Thyroid gland (tissue), 4 donors: Measurements from ENCODE around the gene IMP3.

Source experiments
- POLR2A ChIP-seq, 2 donors: fragments of 450-650 bp; IDR thresholded peaks; one replicate each; pipeline ENCODE4 v1.6.1; 2017; ENCODE audit warnings: antibody characterized with exemption in 2 of 2, mild to moderate bottlenecking in 2 of 2, moderate library complexity in 1 of 2
- TF ChIP-seq, protein P1 (sequence below), 6 experiments: fragments of 200-600 bp in 3 of 6; fragments of 450-650 bp in 3 of 6; sonication (generic) in 3 of 6; IDR thresholded peaks; one replicate each; pipeline ENCODE4 v1.5.1; 2016 to 2019; ENCODE audit warnings: antibody characterized with exemption in 6 of 6, mild to moderate bottlenecking in 2 of 6, inconsistent platforms in 1 of 6, moderate library complexity in 1 of 6

DNA sequence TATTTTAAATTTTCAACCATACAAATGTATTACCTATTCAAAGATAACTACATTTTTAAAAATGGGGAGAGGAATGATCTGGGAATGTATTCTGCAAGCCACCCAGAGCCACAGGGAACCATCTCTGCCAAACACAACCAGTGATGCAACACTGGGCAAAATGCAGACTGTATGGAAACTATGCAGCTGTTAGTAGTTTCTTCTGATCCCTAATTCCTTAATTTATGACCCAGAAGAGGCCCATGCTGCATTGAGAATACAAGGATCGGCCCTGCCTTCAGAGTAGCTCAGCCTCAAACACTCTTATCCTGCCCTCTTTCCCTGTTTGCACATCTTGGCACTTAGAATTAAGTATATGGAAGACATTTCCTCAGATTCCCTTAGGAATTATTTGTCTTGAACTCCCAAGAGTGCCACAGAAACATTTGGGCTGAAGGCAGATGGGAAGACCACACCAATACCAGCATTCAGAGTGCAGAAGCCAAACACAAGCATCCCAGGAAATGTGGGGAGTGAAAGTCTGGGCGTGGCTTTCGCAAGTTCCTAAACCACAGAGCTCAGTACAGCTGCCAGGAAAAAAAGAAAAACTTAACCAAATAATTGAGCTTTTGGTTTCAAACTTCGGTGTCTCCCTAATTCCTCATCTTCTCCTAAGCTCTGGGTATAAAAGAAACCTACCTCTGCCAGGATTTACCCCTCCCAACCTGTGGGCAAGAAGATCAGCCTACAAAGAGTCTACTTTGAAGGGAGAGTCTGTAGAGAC, 19.8 kb downstream of the IMP3 start:
- TF ChIP-seq, protein P1, sequence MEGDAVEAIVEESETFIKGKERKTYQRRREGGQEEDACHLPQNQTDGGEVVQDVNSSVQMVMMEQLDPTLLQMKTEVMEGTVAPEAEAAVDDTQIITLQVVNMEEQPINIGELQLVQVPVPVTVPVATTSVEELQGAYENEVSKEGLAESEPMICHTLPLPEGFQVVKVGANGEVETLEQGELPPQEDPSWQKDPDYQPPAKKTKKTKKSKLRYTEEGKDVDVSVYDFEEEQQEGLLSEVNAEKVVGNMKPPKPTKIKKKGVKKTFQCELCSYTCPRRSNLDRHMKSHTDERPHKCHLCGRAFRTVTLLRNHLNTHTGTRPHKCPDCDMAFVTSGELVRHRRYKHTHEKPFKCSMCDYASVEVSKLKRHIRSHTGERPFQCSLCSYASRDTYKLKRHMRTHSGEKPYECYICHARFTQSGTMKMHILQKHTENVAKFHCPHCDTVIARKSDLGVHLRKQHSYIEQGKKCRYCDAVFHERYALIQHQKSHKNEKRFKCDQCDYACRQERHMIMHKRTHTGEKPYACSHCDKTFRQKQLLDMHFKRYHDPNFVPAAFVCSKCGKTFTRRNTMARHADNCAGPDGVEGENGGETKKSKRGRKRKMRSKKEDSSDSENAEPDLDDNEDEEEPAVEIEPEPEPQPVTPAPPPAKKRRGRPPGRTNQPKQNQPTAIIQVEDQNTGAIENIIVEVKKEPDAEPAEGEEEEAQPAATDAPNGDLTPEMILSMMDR (IDR thresholded peaks at IDR 0.05) = no peak
- no peak for TF ChIP-seq POLR2A (IDR thresholded peaks at IDR 0.05)
